GM21737 (cell line): ENCODE measurements around the gene SND1.
"Not testable (repeated sequence)": the region's sequence is repeated elsewhere in the genome, so short reads cannot be mapped to it uniquely, and the experiment has no call there.

Experiments
- ATAC-seq: cut with Tn5 transposase; IDR thresholded peaks from one replicate; pipeline ENCODE4 v1.9.1; 2021; ENCODE audit warnings: mild to moderate bottlenecking, moderate library complexity; ENCODE audit not compliant: unreplicated experiment

SND1 gene

DNA sequence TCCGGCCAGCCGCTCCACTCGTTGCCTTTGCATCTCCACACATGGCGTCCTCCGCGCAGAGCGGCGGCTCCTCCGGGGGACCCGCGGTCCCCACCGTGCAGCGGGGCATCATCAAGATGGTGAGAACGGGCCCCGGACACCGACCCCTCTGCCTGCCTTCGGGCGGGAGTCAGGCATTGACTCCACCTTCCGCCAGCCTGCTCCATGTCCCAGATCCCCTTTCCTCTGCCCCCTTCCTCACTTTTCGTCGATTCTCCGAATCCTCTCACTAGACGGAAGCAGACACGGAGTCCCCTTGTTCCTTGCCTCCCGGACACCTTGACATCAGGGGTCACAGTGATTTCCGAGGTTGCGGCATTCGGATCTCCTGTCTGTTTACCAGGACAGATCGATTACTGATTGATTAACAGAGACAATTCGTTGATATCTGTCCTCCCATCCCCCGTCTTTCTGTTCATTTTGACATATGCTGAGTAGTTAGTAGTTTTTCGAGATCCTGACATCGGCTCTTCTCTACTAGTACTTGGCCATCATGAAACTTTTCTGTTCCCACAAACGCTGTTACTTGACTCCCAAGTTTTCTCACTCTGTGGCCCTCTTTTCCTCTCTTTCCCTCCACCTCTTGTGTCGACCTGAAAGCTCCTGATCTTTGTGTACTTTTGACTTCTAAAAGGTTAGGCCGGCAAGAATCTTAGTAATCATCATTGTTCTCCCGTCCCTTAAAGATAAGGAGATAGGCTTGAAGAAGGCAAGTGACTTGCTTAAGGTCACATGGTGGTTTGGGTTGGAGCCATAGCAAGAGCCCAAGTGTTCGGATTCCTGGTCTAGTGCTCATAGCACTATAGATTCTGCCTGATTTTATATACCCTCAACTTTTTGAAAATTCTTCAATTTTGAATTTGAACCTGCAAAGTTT lies 597 bp downstream of the SND1 start:
- ATAC-seq = peak; percentile 15

DNA sequence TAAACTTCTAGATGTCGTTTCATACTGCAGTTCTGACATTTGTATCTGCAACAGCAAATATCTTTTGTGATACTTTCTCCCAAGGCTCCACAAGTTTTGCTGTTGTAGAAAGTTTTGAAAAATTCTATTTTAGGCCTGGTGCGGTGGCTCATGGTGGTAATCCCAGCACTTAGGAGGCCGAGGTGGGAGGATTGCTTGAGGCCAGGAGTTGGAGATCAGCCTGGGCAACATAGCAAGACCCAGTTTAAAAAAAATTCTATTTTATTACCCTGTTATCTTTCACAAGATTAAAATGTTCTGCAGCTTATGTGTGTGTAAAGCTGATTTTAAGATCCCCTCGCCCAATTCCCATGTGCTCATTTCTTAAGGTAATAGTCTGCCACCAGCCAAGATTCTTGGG lies 1.4 kb downstream of the SND1 start:
- ATAC-seq = no peak

DNA sequence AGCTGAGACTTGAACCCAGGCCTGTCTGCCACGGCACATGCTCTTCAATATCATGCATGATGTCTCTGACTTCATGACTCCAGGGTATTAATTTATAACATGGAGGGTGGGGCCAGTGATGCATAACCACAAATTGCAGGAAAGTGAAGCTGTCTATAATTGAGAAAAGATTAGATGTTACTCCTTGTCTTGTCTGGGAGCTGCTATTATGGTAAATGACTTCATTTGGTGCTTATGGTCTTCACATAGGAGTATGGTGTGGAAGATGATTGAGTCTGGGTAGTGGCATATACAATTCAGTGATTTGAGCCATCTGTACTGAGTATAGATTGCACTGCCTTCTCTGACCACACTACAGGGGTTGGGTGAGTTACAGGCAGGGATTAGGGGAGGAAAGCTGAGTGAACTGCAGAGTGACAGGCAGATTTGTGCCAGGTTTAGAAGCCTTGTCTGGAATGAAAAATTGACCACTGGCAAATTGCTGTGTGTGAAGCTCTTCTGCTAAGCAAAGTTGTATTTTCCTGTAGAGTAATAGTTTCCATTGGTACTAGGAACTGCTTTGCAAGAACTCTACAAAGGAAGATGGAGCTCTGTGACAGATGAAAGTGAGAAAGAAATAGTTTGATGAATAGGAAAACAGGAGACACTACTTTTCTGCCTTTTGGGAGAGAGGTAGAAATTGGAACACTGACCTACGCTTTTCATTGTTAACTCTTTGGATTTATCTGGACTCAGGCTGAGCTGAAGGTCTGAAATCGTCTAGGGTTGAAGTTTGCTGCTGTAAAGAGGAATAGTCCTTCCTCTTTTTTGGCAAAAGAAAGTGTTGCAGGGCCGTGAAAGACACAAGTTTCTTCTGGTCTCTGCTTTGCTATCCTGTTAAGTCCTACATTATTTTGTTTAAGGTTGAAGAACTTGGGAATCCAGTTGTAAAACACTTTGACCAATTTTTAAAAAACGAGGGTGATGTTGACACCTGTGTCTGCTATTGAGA lies 2.7 kb downstream of the SND1 start:
- ATAC-seq = no peak

DNA sequence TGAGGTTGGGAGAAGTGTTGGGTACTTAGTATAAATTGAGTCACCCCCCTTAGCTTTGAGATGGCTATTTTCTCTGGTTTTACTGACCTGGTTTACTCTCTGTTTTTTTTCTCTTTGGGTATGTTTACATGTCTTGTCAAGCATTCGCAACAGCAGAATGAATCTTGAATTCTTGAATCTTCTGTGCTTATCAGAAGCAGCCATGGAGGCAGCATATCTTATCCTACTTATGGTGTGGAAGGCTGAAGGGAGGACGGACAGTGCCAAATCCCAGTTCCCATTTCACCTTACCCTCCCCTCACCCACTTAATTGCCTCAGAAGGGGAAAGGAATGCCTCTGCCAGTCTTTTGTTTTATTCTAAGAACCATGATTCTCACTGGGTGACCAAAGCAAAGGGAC lies 3.7 kb downstream of the SND1 start:
- ATAC-seq = no peak

- ATAC-seq = no peak
These were observed 5.5 kb downstream of the SND1 start for GRCh38 chr7:127657500-127657899.

DNA sequence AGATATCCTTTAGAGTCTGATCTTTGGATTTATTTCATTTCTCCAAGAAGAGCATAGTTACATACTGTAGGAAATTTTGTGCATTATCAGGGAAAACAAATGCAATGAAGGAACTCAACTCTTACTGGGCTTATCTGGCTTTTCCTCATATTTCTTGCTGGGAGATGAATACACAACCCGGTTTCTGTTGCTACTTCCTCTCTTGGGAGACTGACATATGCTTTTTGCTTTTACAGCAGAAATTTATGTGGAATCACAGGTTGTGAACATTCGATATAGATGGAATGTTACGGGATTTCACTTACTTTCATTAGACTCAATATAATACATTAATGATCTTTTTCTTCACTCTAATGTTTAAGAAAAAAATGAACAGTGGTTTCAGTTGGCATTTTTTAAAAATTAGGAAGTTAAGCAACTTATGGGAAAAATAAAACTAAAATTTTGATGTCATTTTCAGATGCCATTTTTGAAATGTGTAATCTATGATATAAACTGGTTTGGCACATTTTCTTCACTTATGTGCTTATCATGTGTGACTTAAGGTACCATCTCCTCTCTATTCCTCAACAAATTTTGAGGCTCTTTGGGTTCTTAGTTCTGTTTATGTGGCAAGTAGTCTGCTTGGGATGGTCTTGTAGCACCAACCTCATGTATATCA lies 7.1 kb downstream of the SND1 start:
- ATAC-seq = no peak

- ATAC-seq = no peak
These were observed 13.9 kb downstream of the SND1 start for GRCh38 chr7:127665922-127666321.

DNA sequence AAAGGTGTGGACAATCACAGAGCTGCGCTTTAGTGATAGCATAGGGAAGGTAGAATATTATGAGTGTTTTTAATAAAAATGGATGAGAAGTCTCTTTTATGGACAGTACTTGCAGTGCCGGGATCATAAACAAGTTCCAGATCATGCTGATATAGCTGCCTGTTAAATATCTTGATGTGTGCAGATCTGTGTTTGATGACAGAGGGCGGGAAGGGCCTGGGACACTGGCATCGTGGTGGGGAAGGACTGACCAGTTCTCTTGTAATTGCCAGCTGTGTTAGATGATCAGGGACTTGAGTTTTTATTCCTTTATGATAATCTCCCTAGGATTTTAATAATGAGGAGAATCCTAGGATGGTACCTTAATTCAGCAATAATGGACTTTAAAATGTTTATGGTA lies 14.6 kb downstream of the SND1 start:
- ATAC-seq = no peak

DNA sequence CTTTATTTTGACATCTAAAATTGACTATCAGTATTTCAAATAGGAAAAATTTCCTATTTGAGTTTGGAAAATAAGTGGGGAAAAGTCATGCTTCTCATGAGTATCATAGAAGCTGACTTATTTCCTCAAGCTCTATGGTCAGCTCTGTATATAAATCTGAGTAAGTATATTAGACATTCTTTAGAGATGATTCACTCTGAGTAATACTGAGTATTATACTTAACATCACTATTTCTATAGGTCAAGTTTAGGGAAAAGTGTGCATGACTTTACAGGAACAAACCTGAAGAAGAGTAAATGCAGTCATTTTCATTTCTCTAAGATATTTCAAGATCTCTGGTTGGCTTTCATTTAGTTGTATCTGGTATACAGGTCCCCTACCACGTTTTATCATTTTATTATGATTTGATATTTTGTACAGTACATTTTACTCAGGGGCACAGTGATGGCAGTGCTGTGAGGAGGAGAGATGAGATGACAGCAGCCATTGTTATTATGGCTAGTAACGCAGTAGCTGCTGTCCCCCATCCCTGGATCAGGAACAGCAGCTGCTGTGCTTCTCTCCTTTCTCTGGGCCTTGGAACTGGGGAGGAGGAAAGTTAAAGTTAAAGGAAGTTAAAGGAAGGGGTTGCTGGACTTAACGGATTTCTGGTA lies 15.2 kb downstream of the SND1 start:
- no peak for ATAC-seq

GRCh38 chr7:127667759-127668530 lies 16.0 kb downstream of the SND1 start:
- no peak for ATAC-seq

DNA sequence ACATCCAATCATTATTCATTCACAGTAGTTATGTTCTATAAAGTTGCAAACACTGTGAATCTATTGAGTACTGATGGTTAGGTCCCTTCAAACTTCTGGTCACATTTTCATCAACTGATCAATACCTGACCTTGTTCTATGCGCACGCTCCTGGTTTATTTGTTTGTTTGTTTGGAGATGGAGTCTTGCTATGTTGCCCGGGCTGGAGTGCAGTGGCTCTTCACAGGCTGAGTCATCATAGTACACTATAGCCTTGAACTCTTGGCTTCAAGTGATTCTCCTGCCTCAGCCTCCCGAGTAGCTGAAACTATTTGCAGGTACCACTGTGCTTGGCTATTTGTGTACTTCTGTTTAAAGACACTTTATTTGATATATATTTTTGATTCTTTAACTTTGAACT lies 19.3 kb downstream of the SND1 start:
- no peak for ATAC-seq

GRCh38 chr7:127673902-127674301 lies 21.9 kb downstream of the SND1 start:
- ATAC-seq = no peak

DNA sequence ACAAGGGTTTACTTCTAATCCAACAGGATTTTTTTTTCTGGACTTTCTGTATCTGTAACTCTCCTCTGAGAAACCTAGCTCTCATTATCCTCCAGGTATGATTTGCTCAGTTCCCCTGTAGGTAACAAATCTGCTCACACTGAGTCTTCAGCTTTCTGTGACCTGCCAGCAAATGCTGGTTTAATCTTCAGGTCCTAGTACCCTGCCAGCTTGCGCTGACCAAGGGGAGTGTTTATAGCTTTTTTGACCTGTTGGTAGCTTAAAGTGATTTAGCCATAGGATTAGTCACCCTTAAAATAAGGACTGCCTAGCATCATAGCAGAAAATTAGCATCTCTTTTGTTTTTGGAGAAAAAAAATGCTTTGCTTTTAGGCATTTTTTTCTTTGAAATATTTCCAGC lies 22.4 kb downstream of the SND1 start:
- no peak for ATAC-seq

DNA sequence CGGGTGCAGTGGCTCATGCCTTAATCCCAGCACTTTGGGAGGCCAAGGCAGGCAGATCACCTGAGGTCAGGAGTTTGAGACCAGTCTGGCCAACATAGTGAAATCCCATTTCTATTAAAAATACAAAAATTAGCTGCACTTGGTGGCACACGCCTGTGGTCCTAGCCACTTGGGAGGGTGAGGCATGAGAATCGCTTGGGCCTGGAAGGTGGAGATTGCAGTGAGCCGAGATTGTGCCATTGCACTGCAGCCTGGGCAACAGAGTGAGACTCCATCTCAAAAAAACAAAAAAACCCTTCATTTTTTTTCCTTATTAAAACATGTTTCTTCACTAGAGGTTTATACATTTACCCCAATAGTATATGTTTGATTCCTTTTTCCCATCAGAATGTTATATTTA lies 22.9 kb downstream of the SND1 start:
- not testable (repeated sequence) for ATAC-seq

DNA sequence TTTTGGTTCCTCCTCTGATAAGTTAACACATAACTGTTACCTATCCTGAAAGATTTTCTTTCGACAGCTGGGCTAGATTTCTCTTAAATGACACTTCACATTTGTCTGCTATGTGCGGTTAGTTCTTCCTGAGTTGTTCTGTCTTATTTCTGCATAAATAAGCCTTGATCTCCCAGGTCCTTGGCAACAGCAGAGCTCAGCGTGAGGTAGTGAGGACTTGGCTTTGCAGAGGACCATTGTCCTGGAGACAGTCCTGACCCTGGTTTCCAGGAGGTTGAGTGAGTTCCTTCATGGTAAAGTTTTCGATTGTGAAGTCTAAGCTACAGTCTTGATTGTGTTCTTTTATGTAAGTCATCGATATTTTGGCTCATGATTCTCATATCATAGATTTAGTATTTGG lies 23.7 kb downstream of the SND1 start:
- ATAC-seq = no peak

DNA sequence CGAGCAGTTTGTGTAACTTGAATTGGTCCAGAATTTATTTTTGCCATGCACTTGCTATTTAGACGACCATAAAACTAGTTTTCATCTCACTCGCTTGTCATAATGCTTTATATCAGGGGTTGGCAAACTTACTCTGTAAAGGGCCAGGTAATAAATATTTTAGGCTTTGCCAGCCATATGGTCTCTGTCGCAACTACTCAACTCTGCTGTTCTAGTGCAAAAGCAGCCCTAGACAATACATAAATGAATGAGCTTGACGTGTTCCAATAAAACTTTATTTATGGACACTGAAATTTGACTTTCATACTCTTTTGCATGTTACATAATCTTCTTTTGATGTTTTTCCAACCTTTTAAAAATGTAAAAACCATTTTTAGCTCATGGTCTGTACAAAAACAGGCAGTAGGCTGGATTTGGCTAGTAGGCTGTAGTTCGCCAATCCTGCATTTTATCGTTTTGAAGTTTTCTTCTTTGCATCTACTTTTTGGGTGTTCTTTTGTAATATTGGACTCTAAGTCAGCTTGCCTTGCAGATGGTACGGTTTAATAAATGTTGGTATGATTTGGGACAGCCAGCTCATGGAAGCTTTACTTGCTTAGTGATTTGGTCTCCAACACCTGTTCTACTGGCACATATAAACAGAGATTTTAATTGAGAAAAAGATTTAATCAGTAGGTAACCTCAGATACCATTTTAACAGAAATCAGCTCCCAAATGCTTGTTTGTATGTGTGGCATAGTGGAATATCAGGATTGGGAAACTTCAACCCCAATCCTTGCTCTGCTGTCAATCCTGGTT lies 25.6 kb downstream of the SND1 start:
- no peak for ATAC-seq

GRCh38 chr7:127678337-127678736 lies 26.3 kb downstream of the SND1 start:
- no peak for ATAC-seq

DNA sequence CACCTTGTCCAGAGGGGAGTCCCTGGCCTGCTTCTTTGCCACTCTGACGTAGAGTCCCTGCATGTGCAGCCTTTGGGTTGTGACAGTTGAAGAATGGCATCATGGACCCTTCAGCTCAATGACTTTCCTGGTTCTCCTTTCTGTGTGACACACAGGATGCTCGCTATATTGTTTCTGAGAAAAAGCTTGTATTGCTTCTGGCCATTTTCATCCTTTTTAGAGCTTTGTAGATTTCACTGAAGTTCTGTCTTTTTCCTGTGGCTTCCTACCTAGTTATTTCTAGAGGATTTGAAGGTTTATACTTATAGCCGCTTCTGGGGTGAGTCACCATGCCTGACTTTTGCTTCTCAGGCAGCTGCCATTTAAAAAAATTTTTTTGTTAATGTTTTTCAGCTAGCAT lies 27.0 kb downstream of the SND1 start:
- peak; percentile 85 for ATAC-seq

DNA sequence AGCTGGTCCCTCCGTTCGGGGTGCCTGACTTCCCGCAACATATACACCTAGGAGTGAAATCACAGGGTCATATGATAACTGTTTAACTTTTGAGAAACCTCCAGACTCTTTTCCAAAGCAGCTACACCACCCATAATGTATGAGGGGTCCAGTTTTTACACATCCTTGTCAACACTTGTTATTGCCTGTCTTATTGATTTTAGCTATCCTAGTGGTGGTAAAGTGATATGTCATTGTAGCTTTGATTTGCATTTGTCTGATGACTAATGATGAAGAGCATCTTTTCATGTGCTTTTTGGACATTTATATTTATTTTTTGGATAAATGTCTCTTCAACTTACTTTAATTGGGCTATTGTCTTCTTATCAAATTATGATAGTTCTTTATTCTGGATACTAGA lies 29.0 kb downstream of the SND1 start:
- no peak for ATAC-seq
